ENCODE measurements around the gene OPCML. TPM values are rescaled to one million over a fixed set of nuclear protein-coding genes. Genes with fewer than 3 reads are reported as not detected.

The OPCML gene
- total RNA-seq, 1 experiment from 2014 or later, result 0.94 TPM

- Histone ChIP-seq H4K91ac (ENCODE audit: insufficient read length, low read depth, low read length) (no peak overlapping the region), H3K4me2 (ENCODE audit: insufficient read depth, insufficient read length, low read length) (no peak overlapping the region), H3K4ac (ENCODE audit: low read depth, low read length) (no peak overlapping the region), H2AFZ (ENCODE audit: low read length) (no peak overlapping the region), H3K9me3 (ENCODE audit: control insufficient read depth, low read depth, low read length) (no peaks in the 10 kb centered on the region), H3T11ph (ENCODE audit: low read length) (no peak overlapping the region), H3K4me1 (ENCODE audit: insufficient read depth, low read length) (no peaks in the 10 kb centered on the region), H3K27me3 (ENCODE audit: insufficient read depth, low read length) (no peaks in the 10 kb centered on the region), H3K14ac (ENCODE audit: insufficient read depth, low read length) (no peak overlapping the region), H3K79me2 (ENCODE audit: insufficient read depth, low read length) (no peaks in the 10 kb centered on the region), H4K5ac (ENCODE audit: insufficient read length, low read depth, low read length) (no peak overlapping the region), H3K23me2 (ENCODE audit: insufficient read length, low read depth, low read length, poor library complexity, severe bottlenecking) (no peaks in the 10 kb centered on the region), H2BK5ac (ENCODE audit: insufficient read length, low read length) (no peak overlapping the region), H2BK12ac (ENCODE audit: insufficient read length, low read depth, low read length) (no peak overlapping the region), H2BK20ac (ENCODE audit: low read depth, low read length, poor library complexity, severe bottlenecking) (no peak overlapping the region), H3K27ac (ENCODE audit: insufficient read length, low read depth, low read length) (no peak overlapping the region), H4K8ac (replicated peaks; ENCODE audit: insufficient read length, low read depth, low read length) (no peak overlapping the region), H4K20me1 (ENCODE audit: control insufficient read depth, insufficient read depth, insufficient read length) (no peaks in the 10 kb centered on the region), H3K23ac (ENCODE audit: insufficient read length, low read depth, low read length) (no peak overlapping the region), H2BK15ac (ENCODE audit: low read depth, low read length) (no peak overlapping the region), H3K9ac (ENCODE audit: extremely low read depth, insufficient read length, low read length) (no peak overlapping the region), H3K18ac (ENCODE audit: insufficient read length, low read depth, low read length) (no peak overlapping the region), H3K79me1 (ENCODE audit: insufficient read depth, low read depth, low read length, poor library complexity, severe bottlenecking) (no peaks in the 10 kb centered on the region), H2BK120ac (ENCODE audit: low read depth, low read length, poor library complexity, severe bottlenecking) (no peak overlapping the region), H3K56ac (ENCODE audit: insufficient read length, low read depth, low read length) (no peak overlapping the region), H2AK5ac (ENCODE audit: insufficient read length, low read length) (no peak overlapping the region)
- H3K4me3 Mint-ChIP-seq, result no peak overlapping the region
- DNase-seq, result no peak
- H3K27me3 Mint-ChIP-seq (ENCODE audit: low read depth), result no peaks in the 10 kb centered on the region; the same call in 1 of the 2 replicates
- TF ChIP-seq CTCF (conservative IDR thresholded peaks at IDR 0.05), result no peak
- peaks cover 10 to 19% of the 10 kb centered on the region in 2 experiments for H3K4me1 Mint-ChIP-seq
- WGBS (ENCODE audit: extremely low coverage, insufficient read length, low lambda C conversion rate), result no CpG with 5 or more reads among the region's 3 CpGs
- no peaks in the 10 kb centered on the region; a peak in 1 of 7 replicates for H3K36me3 Mint-ChIP-seq (ENCODE audit: insufficient read depth in 1 of 3, low read depth in 3 of 3)
- H3K27ac Mint-ChIP-seq, result no peak overlapping the region
- no peaks in the 10 kb centered on the region for H3K9me3 Mint-ChIP-seq
Observed at GRCh38 chr11:132972565-132972964, 559.7 kb downstream of the OPCML start.

Data from H9 (cell line).